HG03025 (cell line): ENCODE results near the gene ACSBG1.
"Not testable (repeated sequence)": the region's sequence is repeated elsewhere in the genome, so short reads cannot be mapped to it uniquely, and the experiment has no call there.

Experiments
- ATAC-seq: cut with Tn5 transposase; IDR thresholded peaks from one replicate; pipeline ENCODE4 v1.9.1; 2021; ENCODE audit warnings: mild to moderate bottlenecking, moderate library complexity; ENCODE audit not compliant: unreplicated experiment, low FRiP score

ACSBG1 gene

GRCh38 chr15:78171864-78172472 is 62.4 kb downstream of the ACSBG1 start:
- no peak for ATAC-seq

- ATAC-seq, result peak; percentile 49
Measured at GRCh38 chr15:78170848-78171773, 63.3 kb downstream of the ACSBG1 start.

- ATAC-seq, result no peak
Measured at GRCh38 chr15:78168608-78169007, 65.8 kb downstream of the ACSBG1 start.

GRCh38 chr15:78167227-78167888 is 67.0 kb downstream of the ACSBG1 start:
- ATAC-seq, result no peak

- no peak for ATAC-seq
Measured at GRCh38 chr15:78164010-78164409, 70.4 kb downstream of the ACSBG1 start.

- ATAC-seq, result no peak
Measured at GRCh38 chr15:78162038-78162437, 72.3 kb downstream of the ACSBG1 start.

- no peak for ATAC-seq
Measured at GRCh38 chr15:78159395-78159794, 75.0 kb downstream of the ACSBG1 start.

- ATAC-seq, result no peak
Measured at GRCh38 chr15:78157203-78157602, 77.2 kb downstream of the ACSBG1 start.

GRCh38 chr15:78156653-78157052 is 77.7 kb downstream of the ACSBG1 start:
- no peak for ATAC-seq

- no peak for ATAC-seq
Measured at GRCh38 chr15:78155355-78155939, 78.9 kb downstream of the ACSBG1 start.

- no peak for ATAC-seq
Measured at GRCh38 chr15:78154955-78155354, 79.4 kb downstream of the ACSBG1 start.

GRCh38 chr15:78151075-78151474 is 83.3 kb downstream of the ACSBG1 start:
- not testable (repeated sequence) for ATAC-seq

- no peak for ATAC-seq
Measured at GRCh38 chr15:78149805-78150751, 84.3 kb downstream of the ACSBG1 start.

- ATAC-seq, result peak; percentile 81
Measured at GRCh38 chr15:78149068-78149804, 85.1 kb downstream of the ACSBG1 start, which contains the start of gene IDH3A. Gene IDH3A (plus strand): TSS chr15:78149362. CDS start chr15:78149404, 42 bp downstream.

- ATAC-seq, result no peak
Measured at GRCh38 chr15:78148392-78149067, 85.8 kb downstream of the ACSBG1 start.

- no peak for ATAC-seq
Measured at GRCh38 chr15:78147566-78147965, 86.8 kb downstream of the ACSBG1 start.

- no peak for ATAC-seq
Measured at GRCh38 chr15:78146425-78147154, 87.8 kb downstream of the ACSBG1 start.

- no peak for ATAC-seq
Measured at GRCh38 chr15:78142332-78142731, 92.0 kb downstream of the ACSBG1 start.
